NCI-H748 treated with DMSO at 0.1 percent for 48 hours (cell line): ENCODE results near the gene NFIB.

ENCODE experiments used
- DNase-seq: peaks from one replicate; lab custom pipeline; 2025; lab: John Stamatoyannopoulos, UW

NFIB gene

DNA sequence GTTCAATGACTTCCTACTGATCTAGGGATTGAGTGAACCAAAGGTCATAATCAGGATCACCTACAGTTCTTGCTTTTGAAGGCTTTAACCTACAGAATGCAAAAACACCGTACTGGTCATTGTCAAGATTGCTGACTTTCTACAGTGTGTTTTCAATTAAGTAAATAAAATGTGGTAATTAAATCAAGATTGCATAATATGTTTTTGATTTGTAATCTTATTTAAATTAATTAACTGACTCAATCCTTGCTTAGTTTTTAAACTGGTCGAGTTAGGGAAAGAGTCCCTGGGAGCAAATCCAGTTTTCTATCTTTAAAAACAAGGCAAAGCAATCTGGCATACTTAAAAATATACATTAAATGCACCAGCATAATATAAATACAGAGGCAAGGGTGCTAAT is 125.9 kb downstream of the NFIB start:
- DNase-seq: no peak

DNA sequence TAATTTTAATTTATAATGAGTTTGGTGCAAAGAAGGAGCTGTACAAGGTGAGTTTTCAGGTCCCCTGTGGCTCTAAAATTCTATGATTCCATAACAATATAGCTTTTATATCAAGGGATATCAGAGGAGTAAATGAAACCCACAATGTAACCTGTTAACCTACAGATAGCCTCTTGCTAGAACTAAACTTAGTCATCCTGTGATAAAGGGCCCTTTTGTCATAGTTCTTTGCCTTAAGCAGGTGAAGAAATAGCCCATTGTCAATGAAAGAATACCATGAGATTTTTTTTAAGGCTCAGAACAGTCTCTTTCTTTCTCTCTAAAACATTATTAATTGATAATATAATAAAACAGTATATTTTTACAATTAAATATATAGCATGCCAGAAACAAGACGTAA is 127.8 kb downstream of the NFIB start:
- no peak for DNase-seq

GRCh38 chr9:14185016-14185415 is 128.9 kb downstream of the NFIB start:
- no peak for DNase-seq

GRCh38 chr9:14183001-14183400 is 130.9 kb downstream of the NFIB start:
- no peak for DNase-seq

- DNase-seq: no peak
Observed at GRCh38 chr9:14180960-14181537, 132.9 kb downstream of the NFIB start.

DNA sequence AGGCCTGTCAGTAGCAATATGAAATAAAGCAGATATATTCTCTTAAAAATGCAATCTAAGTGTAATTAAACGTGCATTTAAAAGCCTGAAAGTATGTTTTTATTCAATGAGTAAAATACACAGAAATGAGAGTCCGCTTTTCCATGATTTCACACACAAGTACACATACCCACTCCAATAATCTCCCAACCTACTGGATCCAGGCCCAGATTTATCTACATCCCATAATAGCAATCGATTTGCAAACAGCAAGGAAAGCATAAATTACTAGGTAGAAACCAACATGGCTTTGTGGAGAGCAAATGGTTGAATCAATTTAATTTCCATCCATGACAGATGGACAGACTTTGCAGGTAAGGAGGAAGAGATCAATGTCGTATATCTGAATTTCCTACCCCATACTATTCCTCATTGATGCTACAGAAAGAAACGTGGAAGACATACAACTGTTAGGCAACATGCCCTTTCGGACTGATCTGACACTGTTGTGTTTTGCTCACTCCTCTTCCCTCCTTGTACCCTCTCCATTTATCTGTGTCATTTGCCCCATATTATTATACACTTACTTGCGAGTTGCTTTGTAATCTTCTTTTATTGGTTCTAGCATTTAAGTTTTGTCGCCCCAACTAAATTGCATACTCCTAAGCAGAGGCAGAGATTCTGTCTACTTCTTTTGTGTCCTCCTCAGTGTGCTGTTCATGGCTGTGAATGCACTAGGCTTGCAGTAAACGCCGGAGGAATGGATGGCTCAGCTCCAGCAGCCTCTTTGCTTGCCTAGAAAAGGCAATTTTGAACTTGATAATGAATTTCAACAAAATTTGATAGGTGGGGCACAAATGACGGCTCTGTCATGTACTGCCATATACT is 133.6 kb downstream of the NFIB start:
- peak; percentile 49 for DNase-seq

GRCh38 chr9:14179449-14179848 is 134.5 kb downstream of the NFIB start:
- DNase-seq: peak; percentile 91

DNA sequence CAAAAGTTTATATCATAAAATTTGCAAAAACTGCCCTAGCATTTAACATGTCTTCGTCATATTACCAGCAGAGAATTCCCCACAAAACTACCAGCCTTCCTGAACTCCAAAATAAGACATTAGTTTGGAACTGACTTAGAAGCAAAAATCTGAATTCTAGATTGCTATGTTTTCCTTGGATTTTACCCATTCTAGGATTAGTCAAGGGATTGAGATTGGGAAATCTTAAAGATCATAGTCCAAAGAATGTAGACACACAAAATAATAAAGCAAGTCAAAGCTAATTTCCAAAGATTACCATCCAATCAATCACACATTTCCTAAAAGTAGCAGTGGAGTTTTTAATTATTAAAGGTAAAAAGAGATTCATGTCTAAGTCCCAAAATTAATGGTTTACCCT is 138.2 kb downstream of the NFIB start:
- no peak for DNase-seq

DNA sequence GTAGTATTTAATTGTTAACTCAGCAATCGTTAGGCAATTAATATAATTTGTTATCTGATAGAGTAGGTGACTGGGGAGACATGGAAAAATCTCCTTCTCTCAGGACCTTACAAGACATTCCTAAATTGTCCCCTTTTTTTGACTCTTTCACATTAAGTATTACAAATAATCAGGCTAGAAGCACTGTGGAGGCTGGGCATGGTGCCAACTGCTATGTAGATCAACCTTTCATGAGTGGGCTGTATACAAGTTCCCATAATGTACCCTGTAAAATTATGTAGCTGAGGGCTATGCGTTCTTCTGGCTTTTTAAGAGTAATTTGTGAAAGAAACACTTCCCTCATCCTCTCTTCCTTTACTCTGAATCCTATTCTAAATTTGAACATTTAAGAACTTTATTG is 140.2 kb downstream of the NFIB start:
- DNase-seq: peak; percentile 43

GRCh38 chr9:14170973-14171596 is 142.9 kb downstream of the NFIB start:
- DNase-seq: no peak

- no peak for DNase-seq
Observed at GRCh38 chr9:14170392-14170931, 143.5 kb downstream of the NFIB start.

DNA sequence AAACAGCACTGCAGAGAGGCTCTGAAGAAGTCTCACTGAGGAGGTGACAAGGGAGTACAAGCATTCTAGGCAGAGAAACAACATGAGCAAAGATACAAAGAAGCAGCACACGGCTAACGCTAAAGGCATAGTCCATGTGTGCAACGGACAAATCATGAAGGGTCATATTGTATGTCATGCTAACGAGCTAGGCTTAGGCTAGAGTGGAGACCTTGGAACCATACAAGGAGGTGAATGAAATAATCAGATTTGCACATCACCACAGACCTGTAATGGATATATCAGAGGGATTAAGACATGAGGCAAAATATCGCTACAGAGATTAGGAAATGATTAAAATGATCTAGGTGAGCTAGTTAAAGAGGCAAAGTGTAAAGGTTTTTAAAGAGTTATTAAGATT is 145.6 kb downstream of the NFIB start:
- no peak for DNase-seq

DNA sequence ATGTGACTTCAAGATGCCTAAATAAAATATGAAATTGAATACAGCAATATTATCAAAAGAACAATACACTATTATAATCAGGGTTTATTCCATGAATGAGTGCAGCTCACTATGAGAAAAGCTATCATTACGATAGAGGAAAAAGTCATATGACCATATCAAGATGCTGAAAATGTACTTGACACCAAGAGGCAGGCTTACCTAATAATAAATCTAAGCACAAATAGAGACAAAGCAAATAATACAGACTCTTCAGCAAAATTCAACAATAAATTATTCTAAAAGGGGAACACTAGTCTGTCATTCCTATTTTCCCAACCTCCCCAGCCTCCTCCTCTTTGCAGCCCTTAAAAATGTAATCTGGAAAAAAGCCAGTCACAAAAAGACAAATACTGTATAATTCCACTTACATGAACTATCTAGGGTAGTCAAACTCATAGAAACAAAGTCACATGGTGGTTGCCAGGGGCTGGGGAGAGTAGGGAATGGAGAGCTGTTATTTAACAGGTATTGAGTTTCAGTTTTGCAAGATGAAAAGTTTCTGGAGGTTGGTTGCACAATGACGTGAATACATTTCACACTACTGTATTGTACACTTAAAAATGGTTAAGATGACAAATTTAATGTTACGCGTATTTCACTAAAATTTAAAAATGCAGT is 148.4 kb downstream of the NFIB start:
- DNase-seq: peak; percentile 27

- DNase-seq: no peak
Observed at GRCh38 chr9:14164908-14165307, 149.0 kb downstream of the NFIB start.

GRCh38 chr9:14159440-14160216 is 154.3 kb downstream of the NFIB start:
- no peak for DNase-seq

- no peak for DNase-seq
Observed at GRCh38 chr9:14158916-14159315, 155.0 kb downstream of the NFIB start.

- DNase-seq: no peak
Observed at GRCh38 chr9:14158136-14158813, 155.7 kb downstream of the NFIB start.

DNA sequence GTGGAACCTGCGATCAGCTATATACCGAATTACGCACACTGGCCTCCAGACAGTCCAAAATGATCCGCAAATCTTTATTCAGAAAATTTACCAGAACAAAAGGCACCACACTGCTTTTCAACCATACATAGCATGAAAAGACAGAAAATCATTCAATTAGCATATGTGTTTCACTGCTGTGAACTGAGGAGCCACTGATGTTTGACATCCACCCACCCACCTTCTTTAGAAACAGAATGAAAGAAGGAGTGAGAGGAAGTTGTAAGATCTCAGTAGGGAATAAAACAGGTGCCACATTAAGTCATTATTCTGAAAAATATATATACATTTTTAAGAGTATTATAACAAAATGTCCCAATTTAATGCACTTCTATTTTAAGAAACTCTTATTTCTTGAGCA is 156.8 kb downstream of the NFIB start:
- no peak for DNase-seq

- no peak for DNase-seq
Observed at GRCh38 chr9:14156046-14156445, 157.9 kb downstream of the NFIB start.

DNA sequence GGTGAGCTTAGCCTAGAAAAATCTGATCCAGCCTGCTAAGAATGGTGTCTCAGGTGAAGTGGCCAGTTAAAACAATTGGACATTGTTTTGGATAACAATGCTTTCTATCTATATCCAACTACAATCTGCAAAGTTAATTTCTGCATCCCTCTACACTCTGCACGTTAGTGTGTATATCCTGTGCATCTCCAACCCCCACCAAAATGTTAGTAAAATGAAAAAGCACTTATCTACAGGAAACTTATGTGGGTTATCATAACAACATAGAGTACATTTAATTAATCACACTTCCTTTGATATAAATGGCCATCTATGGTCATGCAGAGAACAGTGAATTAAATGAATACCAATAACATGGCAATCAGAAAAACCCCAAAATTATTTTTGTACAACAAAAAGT is 158.7 kb downstream of the NFIB start:
- no peak for DNase-seq

DNA sequence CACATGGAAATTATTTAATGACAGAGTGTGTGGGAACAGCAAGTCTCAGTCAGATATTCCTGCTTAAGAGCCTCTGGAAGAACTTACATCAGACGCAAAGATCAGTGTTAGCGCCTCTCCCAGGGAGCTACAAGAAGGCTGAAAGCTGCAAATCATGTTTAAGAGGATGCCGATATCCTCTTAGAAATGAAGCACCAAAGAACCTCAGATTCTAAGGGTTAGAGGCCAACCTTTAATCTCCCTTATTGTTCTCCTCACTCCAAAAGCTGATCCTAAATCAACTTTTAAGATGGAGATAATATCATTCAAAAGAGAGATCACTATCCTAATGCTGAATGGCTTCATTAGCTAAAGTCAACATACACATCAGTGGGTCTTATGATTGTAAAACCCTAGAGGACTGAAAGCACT is 160.6 kb downstream of the NFIB start:
- DNase-seq: no peak
